Measurements from ENCODE around the gene THSD1. TPM values are rescaled to one million over a fixed set of nuclear protein-coding genes. Genes with fewer than 3 reads are reported as not detected.

THSD1 gene
- polyA plus RNA-seq, 2 of the 4 experiments (the other 2 are of a cell fraction) = 5.4 to 6.1 TPM

DNA sequence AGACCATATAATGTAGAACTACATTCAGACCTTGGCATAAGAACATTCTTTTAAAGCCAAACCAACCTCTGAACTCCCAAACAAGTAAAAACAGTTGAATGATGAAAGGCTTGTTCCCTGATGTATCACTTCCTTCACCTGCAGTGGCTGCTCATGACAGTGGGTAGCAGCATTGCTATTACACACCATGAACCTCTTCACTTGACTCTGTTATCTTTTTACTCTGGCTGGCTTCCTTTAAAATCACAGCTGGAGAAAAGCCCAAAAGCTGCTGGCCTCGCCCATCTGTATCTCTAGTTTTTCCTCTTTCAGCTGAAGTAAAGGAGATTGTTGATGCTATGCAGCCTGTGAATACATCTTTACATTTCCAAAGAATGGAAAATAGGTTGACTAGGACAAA is 22.6 kb downstream of the THSD1 start:
- H3K4me3 ChIP-seq = no peak overlapping the region
- DNase-seq (ENCODE audit: low read depth in 1 of 2, low spot score in 1 of 2) (no peak), FAIRE-seq (no peak), ATAC-seq (no peak)
- no peaks in the 10 kb centered on the region for H3K9me3 ChIP-seq
- no peak overlapping the region for H3K27ac ChIP-seq
- no peak overlapping the region for H3K4me2 ChIP-seq
- TF ChIP-seq HOXB13 (CRISPR knock-in tag; IDR thresholded peaks at IDR 0.05; ENCODE audit: low read depth) = no peak
- no peaks in the 10 kb centered on the region for H3K4me1 ChIP-seq
- ChIA-PET CTCF (interaction anchor here (0.6 to 1.4 kb wide), 4 partner anchors 10 to 27 kb away, joined by 3 to 4 read pairs (median 3); no protein-coding TSS in a partner anchor), POLR2A (no interaction called here)
- WGBS (ENCODE audit: missing lambda C conversion rate) = 88% methylated on average over 1 of the region's 1 CpG

DNA sequence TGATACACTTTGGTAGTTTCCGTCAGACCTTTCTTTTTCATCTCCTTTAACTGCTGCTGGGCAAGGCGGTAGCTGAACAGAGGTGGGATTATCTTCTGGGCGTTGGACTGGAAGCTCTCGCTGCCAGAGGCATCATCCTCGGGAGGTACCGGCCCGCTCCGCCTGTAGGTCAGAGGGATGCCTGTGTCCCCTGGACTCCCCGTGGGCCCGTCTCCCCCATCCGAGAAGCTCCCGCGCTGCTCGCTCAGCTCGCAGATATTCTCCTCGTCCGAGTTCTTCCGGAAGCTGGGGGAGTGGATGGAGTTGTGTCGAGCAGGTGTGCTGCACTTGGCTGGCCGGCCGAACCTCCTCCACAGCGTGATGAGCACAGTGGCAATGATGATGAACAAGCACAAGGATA is 27.7 kb downstream of the THSD1 start:
- ATAC-seq (no peak), DNase-seq (ENCODE audit: low read depth in 1 of 2, low spot score in 1 of 2) (no peak), FAIRE-seq (no peak)
- Histone ChIP-seq H3K4me3 (no peak overlapping the region), H3K9me3 (no peaks in the 10 kb centered on the region), H3K27ac (no peak overlapping the region), H3K4me2 (no peak overlapping the region), H3K4me1 (no peaks in the 10 kb centered on the region)
- TF ChIP-seq JUN (IDR thresholded peaks at IDR 0.05) = no peak
- no peak for TF ChIP-seq KDM1A (IDR thresholded peaks at IDR 0.05; ENCODE audit: low read depth)
- TF ChIP-seq TFCP2L1 (CRISPR knock-in tag; IDR thresholded peaks at IDR 0.05) = no peak
- TF ChIP-seq BHLHE40 (IDR thresholded peaks at IDR 0.05; ENCODE audit: low read depth, low read length) = no peak
- no peak for TF ChIP-seq CBX2 (IDR thresholded peaks at IDR 0.05; ENCODE audit: borderline replicate concordance, low read depth)
- TF ChIP-seq HEYL (CRISPR knock-in tag; IDR thresholded peaks at IDR 0.05) = no peak
- TF ChIP-seq FOSB (CRISPR knock-in tag; IDR thresholded peaks at IDR 0.05) = no peak
- no peak for TF ChIP-seq CHD2 (IDR thresholded peaks at IDR 0.05; ENCODE audit: low read length, partially characterized antibody)
- no peak for TF ChIP-seq MYC (IDR thresholded peaks at IDR 0.05; ENCODE audit: borderline replicate concordance, low read length)
- TF ChIP-seq, protein P1, sequence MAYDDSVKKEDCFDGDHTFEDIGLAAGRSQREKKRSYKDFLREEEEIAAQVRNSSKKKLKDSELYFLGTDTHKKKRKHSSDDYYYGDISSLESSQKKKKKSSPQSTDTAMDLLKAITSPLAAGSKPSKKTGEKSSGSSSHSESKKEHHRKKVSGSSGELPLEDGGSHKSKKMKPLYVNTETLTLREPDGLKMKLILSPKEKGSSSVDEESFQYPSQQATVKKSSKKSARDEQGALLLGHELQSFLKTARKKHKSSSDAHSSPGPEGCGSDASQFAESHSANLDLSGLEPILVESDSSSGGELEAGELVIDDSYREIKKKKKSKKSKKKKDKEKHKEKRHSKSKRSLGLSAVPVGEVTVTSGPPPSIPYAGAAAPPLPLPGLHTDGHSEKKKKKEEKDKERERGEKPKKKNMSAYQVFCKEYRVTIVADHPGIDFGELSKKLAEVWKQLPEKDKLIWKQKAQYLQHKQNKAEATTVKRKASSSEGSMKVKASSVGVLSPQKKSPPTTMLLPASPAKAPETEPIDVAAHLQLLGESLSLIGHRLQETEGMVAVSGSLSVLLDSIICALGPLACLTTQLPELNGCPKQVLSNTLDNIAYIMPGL (CRISPR knock-in tag; IDR thresholded peaks at IDR 0.05; ENCODE audit: borderline replicate concordance) = no peak
- TF ChIP-seq NR3C1 (IDR thresholded peaks at IDR 0.05) = no peak
- no peak for TF ChIP-seq HDAC2 (IDR thresholded peaks at IDR 0.05)
- ChIA-PET CTCF (interaction anchor here (0.6 to 1.0 kb wide), 2 partner anchors 56 to 72 kb away, joined by 3 to 5 read pairs; no protein-coding TSS in a partner anchor), POLR2A (no interaction called here)
- WGBS (ENCODE audit: missing lambda C conversion rate) = 95% methylated on average over 13 of the region's 22 CpGs

DNA sequence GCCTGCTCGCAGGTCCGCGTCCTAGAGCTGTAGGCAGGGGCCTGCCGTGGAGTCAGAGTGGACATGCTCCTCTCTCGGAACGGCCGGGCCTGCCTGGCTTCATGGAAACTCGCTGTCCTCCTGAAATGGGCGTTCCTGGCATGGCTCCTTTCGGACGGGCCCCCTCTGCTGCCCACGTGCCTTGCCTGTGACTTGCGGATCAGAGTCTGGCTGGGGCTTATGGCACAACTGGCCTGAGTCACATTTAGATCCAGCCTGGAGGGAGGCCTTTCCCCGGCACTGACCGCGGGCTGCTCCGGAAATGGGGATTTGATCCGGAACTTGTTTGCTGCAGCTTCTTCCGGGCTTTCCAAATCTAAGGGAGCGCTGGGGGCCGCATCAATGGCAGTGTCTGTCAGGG is 28.1 kb downstream of the THSD1 start:
- no peaks in the 10 kb centered on the region for H3K4me1 ChIP-seq
- WGBS (ENCODE audit: missing lambda C conversion rate) = 95% methylated on average over 7 of the region's 21 CpGs
- no peak overlapping the region for H3K4me2 ChIP-seq
- H3K4me3 ChIP-seq = no peak overlapping the region
- H3K27ac ChIP-seq = no peak overlapping the region
- FAIRE-seq = no peak
- POLR2A ChIA-PET = no interaction called here
- no peaks in the 10 kb centered on the region for H3K9me3 ChIP-seq
- no peak for DNase-seq (ENCODE audit: low read depth in 1 of 2, low spot score in 1 of 2)
- TF ChIP-seq HOXB13 (CRISPR knock-in tag; IDR thresholded peaks at IDR 0.05; ENCODE audit: low read depth) (no peak), NFE2L2 (conservative IDR thresholded peaks at IDR 0.05; ENCODE audit: low read length) (no peak), JUN (IDR thresholded peaks at IDR 0.05) (no peak), POLR2A (IDR thresholded peaks at IDR 0.05; ENCODE audit: low read length) (no peak), HDAC2 (IDR thresholded peaks at IDR 0.05) (no peak), FOSL2 (IDR thresholded peaks at IDR 0.05) (no peak), FOSL2 (CRISPR knock-in tag; IDR thresholded peaks at IDR 0.05) (no peak), TFCP2L1 (CRISPR knock-in tag; IDR thresholded peaks at IDR 0.05) (no peak), NR3C1 (IDR thresholded peaks at IDR 0.05) (no peak), BHLHE40 (IDR thresholded peaks at IDR 0.05; ENCODE audit: low read depth, low read length) (no peak), HEYL (CRISPR knock-in tag; IDR thresholded peaks at IDR 0.05) (no peak), CHD2 (IDR thresholded peaks at IDR 0.05; ENCODE audit: low read length, partially characterized antibody) (no peak), MYC (IDR thresholded peaks at IDR 0.05; ENCODE audit: borderline replicate concordance, low read length) (no peak), CBX8 (IDR thresholded peaks at IDR 0.05) (no peak), RARB (CRISPR knock-in tag; IDR thresholded peaks at IDR 0.05) (no peak), GATA3 (IDR thresholded peaks at IDR 0.05; ENCODE audit: borderline replicate concordance) (no peak)
- TF ChIP-seq, protein P2, sequence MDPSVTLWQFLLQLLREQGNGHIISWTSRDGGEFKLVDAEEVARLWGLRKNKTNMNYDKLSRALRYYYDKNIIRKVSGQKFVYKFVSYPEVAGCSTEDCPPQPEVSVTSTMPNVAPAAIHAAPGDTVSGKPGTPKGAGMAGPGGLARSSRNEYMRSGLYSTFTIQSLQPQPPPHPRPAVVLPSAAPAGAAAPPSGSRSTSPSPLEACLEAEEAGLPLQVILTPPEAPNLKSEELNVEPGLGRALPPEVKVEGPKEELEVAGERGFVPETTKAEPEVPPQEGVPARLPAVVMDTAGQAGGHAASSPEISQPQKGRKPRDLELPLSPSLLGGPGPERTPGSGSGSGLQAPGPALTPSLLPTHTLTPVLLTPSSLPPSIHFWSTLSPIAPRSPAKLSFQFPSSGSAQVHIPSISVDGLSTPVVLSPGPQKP (IDR thresholded peaks at IDR 0.05; ENCODE audit: low read depth, low read length) = no peak
- TF ChIP-seq, protein P3, sequence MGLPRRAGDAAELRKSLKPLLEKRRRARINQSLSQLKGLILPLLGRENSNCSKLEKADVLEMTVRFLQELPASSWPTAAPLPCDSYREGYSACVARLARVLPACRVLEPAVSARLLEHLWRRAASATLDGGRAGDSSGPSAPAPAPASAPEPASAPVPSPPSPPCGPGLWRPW (IDR thresholded peaks at IDR 0.05) = no peak
- TF ChIP-seq, protein P4, sequence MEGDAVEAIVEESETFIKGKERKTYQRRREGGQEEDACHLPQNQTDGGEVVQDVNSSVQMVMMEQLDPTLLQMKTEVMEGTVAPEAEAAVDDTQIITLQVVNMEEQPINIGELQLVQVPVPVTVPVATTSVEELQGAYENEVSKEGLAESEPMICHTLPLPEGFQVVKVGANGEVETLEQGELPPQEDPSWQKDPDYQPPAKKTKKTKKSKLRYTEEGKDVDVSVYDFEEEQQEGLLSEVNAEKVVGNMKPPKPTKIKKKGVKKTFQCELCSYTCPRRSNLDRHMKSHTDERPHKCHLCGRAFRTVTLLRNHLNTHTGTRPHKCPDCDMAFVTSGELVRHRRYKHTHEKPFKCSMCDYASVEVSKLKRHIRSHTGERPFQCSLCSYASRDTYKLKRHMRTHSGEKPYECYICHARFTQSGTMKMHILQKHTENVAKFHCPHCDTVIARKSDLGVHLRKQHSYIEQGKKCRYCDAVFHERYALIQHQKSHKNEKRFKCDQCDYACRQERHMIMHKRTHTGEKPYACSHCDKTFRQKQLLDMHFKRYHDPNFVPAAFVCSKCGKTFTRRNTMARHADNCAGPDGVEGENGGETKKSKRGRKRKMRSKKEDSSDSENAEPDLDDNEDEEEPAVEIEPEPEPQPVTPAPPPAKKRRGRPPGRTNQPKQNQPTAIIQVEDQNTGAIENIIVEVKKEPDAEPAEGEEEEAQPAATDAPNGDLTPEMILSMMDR (IDR thresholded peaks at IDR 0.05) = no peak
- TF ChIP-seq, protein P5, sequence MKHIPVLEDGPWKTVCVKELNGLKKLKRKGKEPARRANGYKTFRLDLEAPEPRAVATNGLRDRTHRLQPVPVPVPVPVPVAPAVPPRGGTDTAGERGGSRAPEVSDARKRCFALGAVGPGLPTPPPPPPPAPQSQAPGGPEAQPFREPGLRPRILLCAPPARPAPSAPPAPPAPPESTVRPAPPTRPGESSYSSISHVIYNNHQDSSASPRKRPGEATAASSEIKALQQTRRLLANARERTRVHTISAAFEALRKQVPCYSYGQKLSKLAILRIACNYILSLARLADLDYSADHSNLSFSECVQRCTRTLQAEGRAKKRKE (CRISPR knock-in tag; IDR thresholded peaks at IDR 0.05; ENCODE audit: low read depth) = no peak
- TF ChIP-seq, protein P6, sequence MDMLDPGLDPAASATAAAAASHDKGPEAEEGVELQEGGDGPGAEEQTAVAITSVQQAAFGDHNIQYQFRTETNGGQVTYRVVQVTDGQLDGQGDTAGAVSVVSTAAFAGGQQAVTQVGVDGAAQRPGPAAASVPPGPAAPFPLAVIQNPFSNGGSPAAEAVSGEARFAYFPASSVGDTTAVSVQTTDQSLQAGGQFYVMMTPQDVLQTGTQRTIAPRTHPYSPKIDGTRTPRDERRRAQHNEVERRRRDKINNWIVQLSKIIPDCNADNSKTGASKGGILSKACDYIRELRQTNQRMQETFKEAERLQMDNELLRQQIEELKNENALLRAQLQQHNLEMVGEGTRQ (IDR thresholded peaks at IDR 0.05) = no peak
- CTCF ChIA-PET = no interaction called here
- ATAC-seq = no peak

All from A549 (cell line).